ENCODE measurements around the gene KRT16.
"Not testable (repeated sequence)": the region's sequence is repeated elsewhere in the genome, so short reads cannot be mapped to it uniquely, and the experiment has no call there.

Gene KRT16

GRCh38 chr17:41626914-41627295, 14.3 kb upstream of the KRT16 start:
- ATAC-seq (replicated peaks); H3K36me3 Mint-ChIP-seq; H3K27ac Mint-ChIP-seq; DNase-seq; H3K9me3 Mint-ChIP-seq; H3K4me3 Mint-ChIP-seq; H3K4me1 Mint-ChIP-seq: not testable (repeated sequence)
- peaks cover 14 to 21% of the 10 kb centered on the region in 2 donors for H3K27me3 Mint-ChIP-seq

- H3K27me3 Mint-ChIP-seq, result peaks cover 15 to 21% of the 10 kb centered on the region in 2 donors
Measured at GRCh38 chr17:41626028-41626913, 13.7 kb upstream of the KRT16 start.

GRCh38 chr17:41625602-41626001, 13.0 kb upstream of the KRT16 start:
- DNase-seq, result no peak
- no peak for ATAC-seq (replicated peaks)

More at GRCh38 chr17:41626028-41626913, 13.7 kb upstream of the KRT16 start:
- not testable (repeated sequence) for H3K4me3 Mint-ChIP-seq; ATAC-seq (replicated peaks); H3K27ac Mint-ChIP-seq; H3K9me3 Mint-ChIP-seq; H3K4me1 Mint-ChIP-seq; H3K36me3 Mint-ChIP-seq; DNase-seq

GRCh38 chr17:41624208-41625101, 11.9 kb upstream of the KRT16 start, which contains the start of gene KRT17:
Gene KRT17 (minus strand): TSS chr17:41624575. CDS start chr17:41624509, 66 bp downstream.
- H3K36me3 Mint-ChIP-seq, result no peaks in the 10 kb centered on the region
- no peaks in the 10 kb centered on the region for H3K9me3 Mint-ChIP-seq
- no peak within 1 kb of the TSS for H3K27ac Mint-ChIP-seq
- peaks cover 29 to 30% of the 10 kb centered on the region in 2 donors for H3K27me3 Mint-ChIP-seq
- H3K4me3 Mint-ChIP-seq, result no peak within 1 kb of the TSS
- H3K4me1 Mint-ChIP-seq, result no peaks in the 10 kb centered on the region
- DNase-seq (no peak), ATAC-seq (replicated peaks) (no peak)

More at GRCh38 chr17:41625602-41626001, 13.0 kb upstream of the KRT16 start:
- Mint-ChIP-seq H3K27ac (no peak overlapping the region), H3K36me3 (no peaks in the 10 kb centered on the region), H3K4me1 (no peaks in the 10 kb centered on the region), H3K4me3 (no peak overlapping the region), H3K27me3 (peaks cover 21% of the 10 kb centered on the region in 2 donors), H3K9me3 (no peaks in the 10 kb centered on the region)

- H3K4me3 Mint-ChIP-seq; H3K9me3 Mint-ChIP-seq; ATAC-seq (replicated peaks); H3K27ac Mint-ChIP-seq; H3K36me3 Mint-ChIP-seq; H3K4me1 Mint-ChIP-seq; DNase-seq: not testable (repeated sequence)
- H3K27me3 Mint-ChIP-seq, result peaks cover 35% of the 10 kb centered on the region in 2 donors
Measured at GRCh38 chr17:41623184-41623861, 10.8 kb upstream of the KRT16 start.

GRCh38 chr17:41622340-41623183, 10.0 kb upstream of the KRT16 start:
- not testable (repeated sequence) for H3K27ac Mint-ChIP-seq; H3K4me3 Mint-ChIP-seq; DNase-seq; H3K4me1 Mint-ChIP-seq; H3K36me3 Mint-ChIP-seq; H3K9me3 Mint-ChIP-seq; ATAC-seq (replicated peaks)
- peaks cover 32 to 35% of the 10 kb centered on the region in 2 donors for H3K27me3 Mint-ChIP-seq

GRCh38 chr17:41621916-41622315, 9.3 kb upstream of the KRT16 start:
- H3K36me3 Mint-ChIP-seq, result no peaks in the 10 kb centered on the region
- H3K27me3 Mint-ChIP-seq, result peaks cover 29 to 35% of the 10 kb centered on the region in 2 donors
- H3K4me3 Mint-ChIP-seq, result no peak overlapping the region
- H3K27ac Mint-ChIP-seq, result no peak overlapping the region
- no peaks in the 10 kb centered on the region for H3K4me1 Mint-ChIP-seq
- ATAC-seq (replicated peaks) (no peak), DNase-seq (no peak)
- H3K9me3 Mint-ChIP-seq, result no peaks in the 10 kb centered on the region

GRCh38 chr17:41621435-41621817, 8.9 kb upstream of the KRT16 start:
- H3K36me3 Mint-ChIP-seq, result not testable (repeated sequence)

GRCh38 chr17:41620583-41621434, 8.2 kb upstream of the KRT16 start:
- Mint-ChIP-seq H3K4me3 (no peak overlapping the region), H3K4me1 (no peaks in the 10 kb centered on the region), H3K9me3 (no peaks in the 10 kb centered on the region), H3K27ac (no peak overlapping the region), H3K27me3 (peaks cover 23 to 37% of the 10 kb centered on the region in 2 donors), H3K36me3 (no peaks in the 10 kb centered on the region)
- DNase-seq, result no peak
- ATAC-seq (replicated peaks), result no peak

More at GRCh38 chr17:41621435-41621817, 8.9 kb upstream of the KRT16 start:
- H3K27ac Mint-ChIP-seq; DNase-seq; H3K9me3 Mint-ChIP-seq; H3K4me1 Mint-ChIP-seq; ATAC-seq (replicated peaks); H3K4me3 Mint-ChIP-seq: not testable (repeated sequence)
- H3K27me3 Mint-ChIP-seq, result peaks cover 29 to 39% of the 10 kb centered on the region in 2 donors

- not testable (repeated sequence) for ATAC-seq (replicated peaks); H3K9me3 Mint-ChIP-seq; H3K27ac Mint-ChIP-seq; H3K36me3 Mint-ChIP-seq; H3K4me1 Mint-ChIP-seq; DNase-seq; H3K4me3 Mint-ChIP-seq
- peaks cover 24 to 41% of the 10 kb centered on the region in 2 donors for H3K27me3 Mint-ChIP-seq
Measured at GRCh38 chr17:41619927-41620582, 7.5 kb upstream of the KRT16 start.

GRCh38 chr17:41619036-41619926, 6.7 kb upstream of the KRT16 start:
- Mint-ChIP-seq H3K27ac (no peak overlapping the region), H3K27me3 (peaks cover 22 to 36% of the 10 kb centered on the region in 2 donors), H3K4me3 (no peak overlapping the region), H3K9me3 (no peaks in the 10 kb centered on the region), H3K4me1 (no peaks in the 10 kb centered on the region), H3K36me3 (no peaks in the 10 kb centered on the region)
- no peak for DNase-seq
- no peak for ATAC-seq (replicated peaks)
